Vagina (tissue), 2 donors: Measurements from ENCODE around the gene RGS9BP.

Experiments
- POLR2A ChIP-seq, 2 donors: fragments of 450-650 bp; IDR thresholded peaks; one replicate each; pipeline ENCODE4 v1.6.1; 2017; ENCODE audit warnings: antibody characterized with exemption in 2 of 2, mild to moderate bottlenecking in 2 of 2, moderate library complexity in 2 of 2
- POLR2AphosphoS5 ChIP-seq, 2 donors: sonication (generic); formaldehyde crosslinking; IDR thresholded peaks; one replicate each; pipeline ENCODE4 v1.9.0; 2017; ENCODE audit warnings: antibody characterized with exemption in 2 of 2, mild to moderate bottlenecking in 2 of 2, low read depth in 1 of 2; ENCODE audit not compliant: insufficient read depth in 1 of 2
- TF ChIP-seq, protein P1 (sequence below), 3 experiments: fragments of 450-650 bp in 2 of 3; fragments of 200-600 bp in 1 of 3; sonication (generic) in 1 of 3; IDR thresholded peaks; one replicate each; pipeline ENCODE4 v1.5.1; 2017 to 2019; ENCODE audit warnings: antibody characterized with exemption in 3 of 3, mild to moderate bottlenecking in 2 of 3, moderate library complexity in 2 of 3

DNA sequence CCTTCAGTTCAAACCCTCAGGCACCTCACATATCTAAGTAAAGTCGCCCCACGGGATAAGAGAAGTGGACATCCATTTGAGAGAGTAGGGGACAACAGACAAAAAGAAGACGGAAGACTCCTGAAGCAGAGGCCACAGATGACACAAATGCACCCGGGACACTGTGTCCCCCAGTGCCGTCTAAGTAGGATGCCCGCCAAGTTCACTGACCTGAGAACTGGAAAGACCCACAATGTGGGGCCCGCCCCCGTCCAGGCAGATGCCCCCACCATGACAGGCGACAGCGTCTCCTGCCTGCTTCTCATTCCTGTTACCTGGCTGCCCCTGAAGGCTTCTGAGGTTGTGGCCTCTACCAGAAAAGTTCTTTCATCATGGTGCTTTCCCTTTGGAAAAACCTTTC is 17.6 kb upstream of the RGS9BP start:
- no peak for TF ChIP-seq POLR2AphosphoS5 (IDR thresholded peaks at IDR 0.05; ENCODE audit: insufficient read depth in 1 of 2, low read depth in 1 of 2)
- TF ChIP-seq, protein P1, sequence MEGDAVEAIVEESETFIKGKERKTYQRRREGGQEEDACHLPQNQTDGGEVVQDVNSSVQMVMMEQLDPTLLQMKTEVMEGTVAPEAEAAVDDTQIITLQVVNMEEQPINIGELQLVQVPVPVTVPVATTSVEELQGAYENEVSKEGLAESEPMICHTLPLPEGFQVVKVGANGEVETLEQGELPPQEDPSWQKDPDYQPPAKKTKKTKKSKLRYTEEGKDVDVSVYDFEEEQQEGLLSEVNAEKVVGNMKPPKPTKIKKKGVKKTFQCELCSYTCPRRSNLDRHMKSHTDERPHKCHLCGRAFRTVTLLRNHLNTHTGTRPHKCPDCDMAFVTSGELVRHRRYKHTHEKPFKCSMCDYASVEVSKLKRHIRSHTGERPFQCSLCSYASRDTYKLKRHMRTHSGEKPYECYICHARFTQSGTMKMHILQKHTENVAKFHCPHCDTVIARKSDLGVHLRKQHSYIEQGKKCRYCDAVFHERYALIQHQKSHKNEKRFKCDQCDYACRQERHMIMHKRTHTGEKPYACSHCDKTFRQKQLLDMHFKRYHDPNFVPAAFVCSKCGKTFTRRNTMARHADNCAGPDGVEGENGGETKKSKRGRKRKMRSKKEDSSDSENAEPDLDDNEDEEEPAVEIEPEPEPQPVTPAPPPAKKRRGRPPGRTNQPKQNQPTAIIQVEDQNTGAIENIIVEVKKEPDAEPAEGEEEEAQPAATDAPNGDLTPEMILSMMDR (IDR thresholded peaks at IDR 0.05), result no peak
- no peak for TF ChIP-seq POLR2A (IDR thresholded peaks at IDR 0.05)
